HUES48 (cell line): ENCODE results near the gene SPOCK2.

Experiments
- H3K27ac ChIP-seq: one replicate; pipeline ENCODE4 v1.7.0; 2013; ENCODE audit warnings: low read depth, low read length, inconsistent platforms
- H3K27me3 ChIP-seq: 2 replicates; pipeline ENCODE4 v1.6.1; 2013; ENCODE audit warnings: mild to moderate bottlenecking, low read length; ENCODE audit not compliant: control insufficient read depth, insufficient read depth
- H3K36me3 ChIP-seq: 2 replicates; pipeline ENCODE4 v1.6.1; 2013; ENCODE audit warnings: low read length; ENCODE audit not compliant: control insufficient read depth, insufficient read depth
- H3K4me1 ChIP-seq: 2 replicates; pipeline ENCODE4 v1.6.1; 2013; ENCODE audit warnings: mild to moderate bottlenecking, low read length; ENCODE audit not compliant: control insufficient read depth, insufficient read depth
- H3K4me3 ChIP-seq: 2 replicates; pipeline ENCODE4 v1.5.1; 2013; ENCODE audit warnings: mild to moderate bottlenecking, low read depth, low read length
- H3K9ac ChIP-seq: 2 replicates; pipeline ENCODE4 v1.6.1; 2013; ENCODE audit warnings: mild to moderate bottlenecking, low read depth, low read length, moderate library complexity
- H3K9me3 ChIP-seq: 2 replicates; pipeline ENCODE4 v1.6.1; 2013; ENCODE audit warnings: low read length; ENCODE audit not compliant: control insufficient read depth, insufficient read depth

Gene SPOCK2

GRCh38 chr10:72059843-72060822 lies 28.2 kb downstream of the SPOCK2 start:
- Histone ChIP-seq H3K9ac (no peak overlapping the region), H3K27ac (no peak overlapping the region), H3K27me3 (no peaks in the 10 kb centered on the region), H3K4me3 (no peak overlapping the region), H3K4me1 (peaks cover 13% of the 10 kb centered on the region; the same call in 1 of the 2 replicates), H3K9me3 (no peaks in the 10 kb centered on the region), H3K36me3 (no peaks in the 10 kb centered on the region)

GRCh38 chr10:72058989-72059842 lies 29.1 kb downstream of the SPOCK2 start:
- no peaks in the 10 kb centered on the region for H3K9me3 ChIP-seq
- H3K27ac ChIP-seq, result no peak overlapping the region
- no peak overlapping the region for H3K9ac ChIP-seq
- H3K4me1 ChIP-seq, result peaks cover 13% of the 10 kb centered on the region; the same call in 1 of the 2 replicates
- H3K36me3 ChIP-seq, result no peaks in the 10 kb centered on the region
- no peak overlapping the region for H3K4me3 ChIP-seq
- H3K27me3 ChIP-seq, result no peaks in the 10 kb centered on the region

GRCh38 chr10:72058347-72058898 lies 29.9 kb downstream of the SPOCK2 start:
- no peaks in the 10 kb centered on the region for H3K27me3 ChIP-seq
- peaks cover 13% of the 10 kb centered on the region; the same call in 1 of the 2 replicates for H3K4me1 ChIP-seq
- H3K27ac ChIP-seq, result no peak overlapping the region
- H3K4me3 ChIP-seq, result no peak overlapping the region
- H3K36me3 ChIP-seq, result no peaks in the 10 kb centered on the region
- no peaks in the 10 kb centered on the region for H3K9me3 ChIP-seq
- H3K9ac ChIP-seq, result no peak overlapping the region

GRCh38 chr10:72056932-72057751 lies 31.2 kb downstream of the SPOCK2 start:
- no peaks in the 10 kb centered on the region for H3K27me3 ChIP-seq
- peaks cover 13% of the 10 kb centered on the region; the same call in 1 of the 2 replicates for H3K4me1 ChIP-seq
- no peak overlapping the region for H3K27ac ChIP-seq
- no peaks in the 10 kb centered on the region for H3K36me3 ChIP-seq
- H3K4me3 ChIP-seq, result no peak overlapping the region
- no peaks in the 10 kb centered on the region for H3K9me3 ChIP-seq
- H3K9ac ChIP-seq, result no peak overlapping the region

GRCh38 chr10:72056113-72056512 lies 32.2 kb downstream of the SPOCK2 start:
- H3K36me3 ChIP-seq, result no peaks in the 10 kb centered on the region
- no peaks in the 10 kb centered on the region for H3K27me3 ChIP-seq
- no peak overlapping the region for H3K27ac ChIP-seq
- no peaks in the 10 kb centered on the region for H3K9me3 ChIP-seq
- H3K9ac ChIP-seq, result no peak overlapping the region
- H3K4me3 ChIP-seq, result no peak overlapping the region
- H3K4me1 ChIP-seq, result peaks cover 10% of the 10 kb centered on the region; the same call in 1 of the 2 replicates

- Histone ChIP-seq H3K4me3 (no peak overlapping the region), H3K9ac (no peak overlapping the region), H3K27me3 (no peaks in the 10 kb centered on the region), H3K27ac (no peak overlapping the region), H3K4me1 (peaks cover 3% of the 10 kb centered on the region; the same call in 1 of the 2 replicates), H3K36me3 (no peaks in the 10 kb centered on the region), H3K9me3 (no peaks in the 10 kb centered on the region)
Measured at GRCh38 chr10:72053690-72054089, 34.7 kb downstream of the SPOCK2 start.

- peaks cover 4% of the 10 kb centered on the region for H3K4me1 ChIP-seq
Measured at GRCh38 chr10:72050873-72051272, 37.5 kb downstream of the SPOCK2 start.

GRCh38 chr10:72049969-72050781 lies 38.2 kb downstream of the SPOCK2 start:
- H3K9me3 ChIP-seq, result no peaks in the 10 kb centered on the region
- H3K4me1 ChIP-seq, result peaks cover 4% of the 10 kb centered on the region
- no peak overlapping the region for H3K4me3 ChIP-seq
- H3K27ac ChIP-seq, result no peak overlapping the region
- H3K27me3 ChIP-seq, result no peaks in the 10 kb centered on the region
- no peaks in the 10 kb centered on the region for H3K36me3 ChIP-seq
- no peak overlapping the region for H3K9ac ChIP-seq

More at GRCh38 chr10:72050873-72051272, 37.5 kb downstream of the SPOCK2 start:
- Histone ChIP-seq H3K9ac (no peak overlapping the region), H3K9me3 (no peaks in the 10 kb centered on the region), H3K27me3 (no peaks in the 10 kb centered on the region), H3K4me3 (no peak overlapping the region), H3K36me3 (no peaks in the 10 kb centered on the region), H3K27ac (no peak overlapping the region)

- Histone ChIP-seq H3K4me1 (peaks cover 4% of the 10 kb centered on the region), H3K9me3 (no peaks in the 10 kb centered on the region), H3K27me3 (no peaks in the 10 kb centered on the region), H3K27ac (no peak overlapping the region), H3K36me3 (no peaks in the 10 kb centered on the region), H3K9ac (no peak overlapping the region), H3K4me3 (no peak overlapping the region)
Measured at GRCh38 chr10:72049472-72049871, 38.9 kb downstream of the SPOCK2 start.
